Aorta (tissue), 5 donors: Measurements from ENCODE around the gene SFXN1. TPM values are rescaled to one million over a fixed set of nuclear protein-coding genes. Genes with fewer than 3 reads are reported as not detected.

ENCODE experiments used
- ATAC-seq: fragments of 200-7000 bp; cut with Tn5 transposase; one replicate; pipeline ENCODE4 v1.9.1; 2022; ENCODE audit warnings: moderate library complexity; ENCODE audit not compliant: low FRiP score
- DNase-seq, 2 donors: peaks; one replicate each; pipeline ENCODE4 v3.0.0-alpha.2; 2020
- H3K27ac ChIP-seq, 2 donors: one replicate each; pipeline ENCODE4 v1.5.1; 2013; ENCODE audit warnings: low read length in 2 of 2, mild to moderate bottlenecking in 2 of 2, moderate library complexity in 2 of 2, control low read depth in 1 of 2, inconsistent platforms in 1 of 2, low read depth in 1 of 2
- H3K27me3 ChIP-seq, 2 donors: one replicate each; pipeline ENCODE4 v1.6.1; 2013; ENCODE audit warnings: control low read depth in 1 of 2, low read length in 1 of 2, mild to moderate bottlenecking in 1 of 2, moderate library complexity in 1 of 2; ENCODE audit not compliant: insufficient read depth in 2 of 2, control insufficient read depth in 1 of 2
- H3K36me3 ChIP-seq, 2 donors: one replicate each; pipeline ENCODE4 v1.6.1; 2013; ENCODE audit warnings: control low read depth in 1 of 2, low read length in 1 of 2, mild to moderate bottlenecking in 1 of 2; ENCODE audit not compliant: insufficient read depth in 2 of 2, control insufficient read depth in 1 of 2
- H3K4me1 ChIP-seq, 2 donors: one replicate each; pipeline ENCODE4 v1.6.1; 2013; ENCODE audit warnings: low read length in 2 of 2, control low read depth in 1 of 2, mild to moderate bottlenecking in 1 of 2, moderate library complexity in 1 of 2; ENCODE audit not compliant: insufficient read depth in 2 of 2, control insufficient read depth in 1 of 2
- H3K4me3 ChIP-seq, 2 donors: one replicate each; pipeline ENCODE4 v1.5.1; 2013; ENCODE audit warnings: low read length in 2 of 2, control low read depth in 1 of 2, mild to moderate bottlenecking in 1 of 2
- H3K9me3 ChIP-seq: one replicate; pipeline ENCODE4 v1.6.1; 2013; ENCODE audit warnings: mild to moderate bottlenecking, low read length; ENCODE audit not compliant: control insufficient read depth
- WGBS, 2 donors: extraction: QIAGEN DNeasy Blood & Tissue Kit; methylation state at CpG; one replicate each; pipeline ENCODE4 v1.1.7; 2013; 5-methylcytosine and 5-hydroxymethylcytosine counted together
- intact Hi-C, 2 donors: fragments of 100-400 bp; cut with DNase I; formaldehyde crosslinking; loops; one replicate each; pipeline versions ENCODE4 v1.14.2 to v1.15.0; 2022
- polyA plus RNA-seq, 2 donors: library from polyadenylated mRNA; stranded (reverse); fragments of 200-250 nt; gene quantifications; one replicate each; pipeline ENCODE4 v1.2.3, GENCODE V29; 2013
- total RNA-seq, 2 donors: library from RNA; stranded (reverse); fragmentation: NEBNext Ultra II Directional; extraction: Animal tissue kit (Norgen Biotek cat#: 25700); gene quantifications; one replicate each; pipeline ENCODE4 v1.2.1, GENCODE V29; 2021
- donor health status: healthy with polysubstance abuse.
- donor health status: Bipolar disorder and iron deficiency.
- donor health status: DM: no; HTN: no; CAD: no.
- donor health status: DM: no; HTN: no; CAD: no.
- donor health status: DM: yes; HTN: yes; CAD: no.

Gene SFXN1
- total and polyA plus RNA-seq, 4 donors = 8.2 to 28.3 (median 24.6) TPM

DNA sequence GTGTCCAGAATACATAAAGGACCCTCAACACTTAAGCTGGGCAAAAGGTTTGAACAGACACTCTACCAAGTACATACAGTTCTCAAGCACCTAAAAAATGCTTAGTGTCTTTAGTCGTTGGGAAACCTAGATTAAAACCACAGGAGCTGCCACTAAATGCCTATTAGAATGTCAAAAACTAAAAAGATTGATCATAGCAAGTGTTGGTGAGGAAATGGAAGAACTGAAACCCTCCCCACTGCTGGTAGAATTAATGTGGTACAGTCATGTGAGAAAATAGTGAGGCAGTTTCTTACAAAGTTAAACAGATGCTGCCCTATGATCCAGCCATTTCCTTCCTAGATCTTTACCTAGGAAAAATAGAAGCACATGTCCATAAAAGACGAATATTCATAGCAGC lies 40.6 kb downstream of the SFXN1 start:
- intact Hi-C loops = no loop called here
- peaks cover 5% of the 10 kb centered on the region in 2 donors for H3K36me3 ChIP-seq
- H3K4me3 ChIP-seq = no peak overlapping the region
- ATAC-seq (no peak), DNase-seq (no peak)
- H3K27ac ChIP-seq = no peak overlapping the region
- no peaks in the 10 kb centered on the region for H3K4me1 ChIP-seq
- 88 to 91% methylated on average over 2 of the region's 2 CpGs for WGBS, 2 donors
- no peaks in the 10 kb centered on the region for H3K27me3 ChIP-seq
- no peaks in the 10 kb centered on the region for H3K9me3 ChIP-seq

DNA sequence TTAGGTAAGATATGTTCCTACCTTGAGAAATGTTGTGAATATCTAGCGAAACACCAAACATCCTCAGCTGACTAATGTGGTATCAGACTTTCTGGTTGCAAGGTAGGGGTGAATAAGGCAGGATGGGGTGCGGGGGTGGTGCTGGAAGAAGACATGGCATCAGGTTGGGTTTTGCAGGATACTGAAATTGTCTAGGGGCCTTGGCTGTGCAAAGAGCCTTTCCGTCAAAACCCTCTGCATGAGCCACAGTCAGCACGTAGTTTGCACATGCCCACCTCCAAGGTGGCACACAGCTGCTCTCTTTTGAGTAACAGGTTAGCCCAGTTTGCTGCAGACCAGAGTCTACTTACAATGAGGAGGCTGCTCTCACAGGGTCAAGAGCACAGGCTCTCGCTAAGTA lies 42.0 kb downstream of the SFXN1 start:
- H3K9me3 ChIP-seq = no peaks in the 10 kb centered on the region
- H3K36me3 ChIP-seq = peaks cover 4 to 5% of the 10 kb centered on the region in 2 donors
- intact Hi-C loops = no loop called here
- H3K4me3 ChIP-seq = no peak overlapping the region
- no peaks in the 10 kb centered on the region for H3K27me3 ChIP-seq
- H3K4me1 ChIP-seq = no peaks in the 10 kb centered on the region
- 97 to 98% methylated on average over 5 of the region's 5 CpGs for WGBS, 2 donors
- H3K27ac ChIP-seq = no peak overlapping the region
- ATAC-seq (no peak), DNase-seq (no peak)

DNA sequence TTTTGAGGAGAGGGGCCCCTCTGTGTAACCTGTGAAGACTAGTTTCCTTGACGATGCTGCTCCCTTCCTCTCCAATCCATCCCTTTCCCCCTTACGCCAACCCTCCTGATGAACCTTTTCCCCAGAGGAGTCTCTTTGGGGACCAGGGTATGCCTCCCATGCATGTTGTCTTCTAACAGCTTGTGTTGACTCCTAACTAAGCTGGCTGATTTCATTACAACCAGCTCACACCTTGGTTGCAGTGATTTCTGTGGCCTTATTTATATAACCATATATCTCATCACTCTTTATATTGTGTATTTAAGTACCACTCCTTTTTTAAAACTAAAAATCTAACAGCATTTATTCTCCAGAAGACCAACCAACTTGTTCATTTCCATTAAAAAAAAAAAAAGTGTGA lies 42.5 kb downstream of the SFXN1 start:
- Histone ChIP-seq H3K27ac (no peak overlapping the region), H3K27me3 (no peaks in the 10 kb centered on the region), H3K36me3 (peaks cover 4 to 5% of the 10 kb centered on the region in 2 donors), H3K9me3 (no peaks in the 10 kb centered on the region), H3K4me3 (no peak overlapping the region), H3K4me1 (no peaks in the 10 kb centered on the region)
- no peak for ATAC-seq
- 90 to 94% methylated on average over 2 of the region's 2 CpGs for WGBS, 2 donors
- DNase-seq = no peak
- intact Hi-C loops = no loop called here

DNA sequence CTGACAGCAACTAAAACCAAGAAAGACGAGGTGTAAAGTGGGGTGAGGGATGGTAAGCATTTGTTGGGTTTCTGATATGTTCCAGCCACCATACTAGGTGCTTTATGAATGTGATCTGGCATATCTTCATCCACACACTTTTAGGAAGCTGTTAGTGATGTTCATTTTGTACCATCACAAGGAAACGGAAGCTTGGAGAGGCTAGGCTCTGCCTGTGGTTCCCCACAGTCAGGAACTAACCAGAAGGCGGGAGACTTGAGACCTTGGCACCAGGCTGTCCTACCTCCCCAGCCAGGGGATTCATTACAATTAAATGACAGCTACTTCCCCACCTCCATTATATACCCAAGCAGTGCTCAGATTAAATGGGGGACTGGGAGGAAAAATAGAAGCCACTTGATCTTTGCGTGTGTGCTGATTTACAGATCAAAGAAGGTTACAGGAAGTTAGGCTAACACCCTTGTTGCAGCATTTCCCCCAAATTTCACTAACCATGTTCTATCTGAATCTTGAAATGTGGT lies 43.0 kb downstream of the SFXN1 start:
- Histone ChIP-seq H3K4me3 (no peak overlapping the region), H3K9me3 (no peaks in the 10 kb centered on the region), H3K36me3 (peaks cover 4 to 5% of the 10 kb centered on the region in 2 donors), H3K27ac (no peak overlapping the region), H3K27me3 (no peaks in the 10 kb centered on the region), H3K4me1 (no peaks in the 10 kb centered on the region)
- DNase-seq (no peak), ATAC-seq (no peak)
- 89 to 90% methylated on average over 4 of the region's 4 CpGs for WGBS, 2 donors
- intact Hi-C loops = no loop called here

DNA sequence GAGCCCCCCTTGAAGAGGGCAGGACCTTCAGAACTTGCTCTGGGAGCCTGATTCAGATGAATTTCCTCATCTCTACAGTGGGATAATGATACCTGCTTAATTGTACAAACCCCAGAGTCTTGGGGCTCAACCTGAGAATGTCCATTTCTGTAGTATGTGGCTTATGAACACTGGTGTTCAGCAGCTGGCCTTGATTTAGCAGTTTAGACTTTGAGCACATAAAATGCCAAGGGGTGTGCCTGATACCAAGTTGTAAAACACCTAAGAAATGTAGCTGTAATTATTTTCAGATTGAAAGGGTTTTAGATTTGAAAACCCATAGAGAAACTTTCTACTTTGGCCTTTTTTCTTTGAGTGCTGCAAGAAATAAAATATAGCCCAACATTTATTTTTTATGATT lies 44.9 kb downstream of the SFXN1 start:
- intact Hi-C loops = no loop called here
- Histone ChIP-seq H3K4me1 (no peaks in the 10 kb centered on the region), H3K27me3 (no peaks in the 10 kb centered on the region), H3K4me3 (no peak overlapping the region), H3K27ac (no peak overlapping the region), H3K9me3 (no peaks in the 10 kb centered on the region), H3K36me3 (peaks cover 0 to 8% of the 10 kb centered on the region in 2 donors)
- DNase-seq (no peak), ATAC-seq (no peak)

DNA sequence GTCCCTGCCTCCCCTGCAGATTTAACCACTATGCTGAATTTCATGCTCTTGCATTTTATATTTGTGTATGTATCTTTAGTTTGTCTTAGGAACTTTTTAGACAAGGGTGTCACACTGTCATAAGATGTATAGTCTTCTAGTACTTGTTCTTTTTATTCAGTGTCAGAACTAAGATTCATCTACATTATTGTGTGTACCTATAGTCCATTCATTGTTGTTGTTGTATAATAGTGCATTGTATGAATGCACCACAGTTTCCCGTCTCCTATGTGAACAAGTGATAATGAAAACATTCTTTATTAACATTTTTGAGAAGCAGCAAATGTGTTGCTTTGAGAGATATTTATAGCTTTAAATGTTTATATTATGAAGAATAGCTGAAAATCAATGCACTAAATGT lies 45.9 kb downstream of the SFXN1 start:
- ATAC-seq = no peak
- no peak overlapping the region for H3K27ac ChIP-seq
- DNase-seq = no peak
- no peaks in the 10 kb centered on the region for H3K27me3 ChIP-seq
- H3K36me3 ChIP-seq = peaks cover 0 to 8% of the 10 kb centered on the region in 2 donors
- 69 to 76% methylated on average over 1 of the region's 1 CpG for WGBS, 2 donors
- no peak overlapping the region for H3K4me3 ChIP-seq
- no peaks in the 10 kb centered on the region for H3K9me3 ChIP-seq
- H3K4me1 ChIP-seq = no peaks in the 10 kb centered on the region
- intact Hi-C loops = no loop called here

DNA sequence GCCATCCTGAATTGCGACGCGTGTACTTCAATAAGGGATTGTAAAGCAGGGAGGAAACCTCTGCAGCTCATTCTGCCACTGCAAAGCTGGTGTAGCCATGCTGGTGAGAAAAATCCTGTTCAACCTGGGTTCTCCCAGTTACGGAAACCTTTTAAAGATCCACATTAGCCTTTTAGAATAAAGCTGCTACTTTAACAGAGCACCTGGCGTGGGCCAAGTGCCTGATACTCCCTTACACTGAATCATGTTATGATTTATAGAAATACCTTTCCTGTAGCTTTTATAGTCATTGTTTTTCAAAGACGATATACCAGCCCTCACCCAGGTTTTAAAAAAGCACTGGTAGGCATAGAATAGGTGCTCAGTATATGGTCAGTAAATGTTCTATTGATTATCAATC lies 48.3 kb downstream of the SFXN1 start:
- ATAC-seq (no peak), DNase-seq (no peak)
- no peak overlapping the region for H3K27ac ChIP-seq
- H3K4me3 ChIP-seq = no peak overlapping the region
- WGBS, 2 donors = 93 to 94% methylated on average over 6 of the region's 6 CpGs
- no peaks in the 10 kb centered on the region for H3K9me3 ChIP-seq
- no peaks in the 10 kb centered on the region for H3K27me3 ChIP-seq
- intact Hi-C loops = no loop called here
- H3K36me3 ChIP-seq = peaks cover 0 to 8% of the 10 kb centered on the region in 2 donors
- no peaks in the 10 kb centered on the region for H3K4me1 ChIP-seq

DNA sequence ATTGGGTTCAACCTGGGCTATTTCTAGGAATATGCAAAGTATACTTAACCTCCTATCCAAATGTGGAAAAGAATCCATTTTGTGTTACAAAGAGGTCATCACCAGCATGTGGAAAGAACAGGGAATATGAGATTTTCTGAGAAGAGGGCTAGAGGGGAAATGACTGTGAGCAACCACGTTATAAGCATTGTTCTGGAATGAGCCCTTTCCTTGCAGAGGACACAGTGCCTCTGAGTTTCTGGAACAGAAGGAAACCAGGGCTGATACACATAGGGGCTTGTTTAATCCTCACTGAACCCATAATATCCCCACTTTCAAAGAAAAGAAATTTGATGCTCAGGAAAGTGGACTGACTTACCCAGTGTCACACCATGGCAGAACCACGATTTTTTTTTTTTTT lies 53.0 kb downstream of the SFXN1 start:
- intact Hi-C loops = loop anchor here in 1 of 2 donors (5.0 kb wide), 1 partner anchor 186 kb away; no protein-coding TSS in a partner anchor
- Histone ChIP-seq H3K4me1 (no peaks in the 10 kb centered on the region), H3K27ac (no peak overlapping the region), H3K27me3 (no peaks in the 10 kb centered on the region), H3K36me3 (peaks cover 0 to 5% of the 10 kb centered on the region in 2 donors), H3K9me3 (no peaks in the 10 kb centered on the region), H3K4me3 (no peak overlapping the region)
- DNase-seq = no peak
- ATAC-seq = no peak
- WGBS, 2 donors = 30 to 53% methylated on average over 2 of the region's 2 CpGs

DNA sequence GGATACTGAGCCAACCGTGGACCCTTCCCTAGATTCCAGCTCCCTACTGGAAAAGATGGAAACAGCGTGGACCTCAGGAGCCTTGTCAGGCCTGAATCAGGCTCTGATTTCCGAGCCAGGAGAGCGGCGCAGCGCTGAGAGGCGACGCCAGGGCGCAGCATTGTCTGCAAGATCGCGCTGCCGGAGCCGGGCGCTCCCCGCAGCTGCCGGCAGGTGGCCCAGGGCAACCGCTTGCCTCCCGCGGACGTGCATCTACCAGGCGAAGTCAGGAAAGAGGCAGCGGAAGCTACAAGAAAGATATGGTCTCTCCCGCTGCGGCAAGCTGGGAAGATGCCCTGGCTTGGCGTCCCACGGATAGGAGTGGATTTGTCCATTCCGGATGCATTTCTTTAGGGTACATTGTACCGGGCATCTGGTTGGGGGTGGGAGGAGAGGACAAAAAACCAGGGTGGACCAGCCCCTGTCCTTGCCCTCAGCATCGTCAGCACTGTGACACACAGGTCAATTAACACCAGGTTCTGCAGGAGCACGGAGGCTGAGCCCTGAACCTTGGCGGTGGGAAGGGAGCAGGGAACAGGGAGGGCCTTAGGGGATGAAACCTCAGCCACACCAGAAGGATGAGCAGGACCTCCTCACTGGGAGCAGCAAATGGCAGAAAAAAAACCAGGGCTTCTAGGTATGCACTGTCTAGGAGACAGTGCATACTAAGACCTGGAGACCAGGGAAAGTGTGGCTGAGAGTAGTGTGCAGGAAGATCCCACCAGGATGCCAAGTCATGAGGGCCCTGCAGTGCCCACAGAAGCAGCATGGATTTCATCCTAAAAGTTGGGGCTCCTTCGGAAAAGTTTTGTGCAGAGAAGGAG lies 55.9 kb downstream of the SFXN1 start:
- no peak overlapping the region for H3K4me3 ChIP-seq
- intact Hi-C loops = loop anchor here (2.0 to 5.0 kb wide), 2 partner anchors 183 to 184 kb away; no protein-coding TSS in a partner anchor

More for the DNA sequence above, 55.9 kb downstream of the SFXN1 start:
- Histone ChIP-seq H3K4me1 (no peaks in the 10 kb centered on the region), H3K36me3 (no peaks in the 10 kb centered on the region), H3K27ac (no peak overlapping the region), H3K27me3 (no peaks in the 10 kb centered on the region), H3K9me3 (no peaks in the 10 kb centered on the region)
- WGBS, 2 donors = 5% methylated on average over 32 of the region's 32 CpGs
- DNase-seq = peak; percentile 87 to 93
- peak; percentile 93 for ATAC-seq
